Measurements from ENCODE around the gene CC2D1A.

DNA sequence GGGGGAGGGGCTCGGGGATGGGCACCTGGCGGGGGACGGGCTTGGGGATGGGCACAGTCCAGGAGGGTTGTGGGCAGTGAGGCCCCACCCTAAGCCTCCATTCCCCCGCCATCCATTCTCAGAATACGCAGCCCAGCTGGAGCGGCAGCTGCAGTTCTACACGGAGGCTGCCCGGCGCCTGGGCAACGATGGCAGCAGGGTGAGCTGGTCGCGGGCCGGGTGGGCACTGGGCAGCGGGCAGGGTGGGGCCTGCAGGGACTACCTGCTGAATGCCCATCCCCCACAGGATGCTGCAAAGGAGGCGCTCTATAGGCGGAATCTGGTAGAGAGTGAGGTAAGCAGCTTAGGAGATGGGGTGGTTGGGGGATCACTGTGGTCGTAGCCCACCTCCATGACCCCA, 24.0 kb downstream of the CC2D1A start:
- TF ChIP-seq, protein P1, sequence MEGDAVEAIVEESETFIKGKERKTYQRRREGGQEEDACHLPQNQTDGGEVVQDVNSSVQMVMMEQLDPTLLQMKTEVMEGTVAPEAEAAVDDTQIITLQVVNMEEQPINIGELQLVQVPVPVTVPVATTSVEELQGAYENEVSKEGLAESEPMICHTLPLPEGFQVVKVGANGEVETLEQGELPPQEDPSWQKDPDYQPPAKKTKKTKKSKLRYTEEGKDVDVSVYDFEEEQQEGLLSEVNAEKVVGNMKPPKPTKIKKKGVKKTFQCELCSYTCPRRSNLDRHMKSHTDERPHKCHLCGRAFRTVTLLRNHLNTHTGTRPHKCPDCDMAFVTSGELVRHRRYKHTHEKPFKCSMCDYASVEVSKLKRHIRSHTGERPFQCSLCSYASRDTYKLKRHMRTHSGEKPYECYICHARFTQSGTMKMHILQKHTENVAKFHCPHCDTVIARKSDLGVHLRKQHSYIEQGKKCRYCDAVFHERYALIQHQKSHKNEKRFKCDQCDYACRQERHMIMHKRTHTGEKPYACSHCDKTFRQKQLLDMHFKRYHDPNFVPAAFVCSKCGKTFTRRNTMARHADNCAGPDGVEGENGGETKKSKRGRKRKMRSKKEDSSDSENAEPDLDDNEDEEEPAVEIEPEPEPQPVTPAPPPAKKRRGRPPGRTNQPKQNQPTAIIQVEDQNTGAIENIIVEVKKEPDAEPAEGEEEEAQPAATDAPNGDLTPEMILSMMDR (IDR thresholded peaks at IDR 0.05), result no peak
- TF ChIP-seq GABPA (IDR thresholded peaks at IDR 0.05; ENCODE audit: low read depth) (no peak), RAD21 (IDR thresholded peaks at IDR 0.05; ENCODE audit: low read length) (no peak), ELF1 (IDR thresholded peaks at IDR 0.05) (no peak), FOXM1 (IDR thresholded peaks at IDR 0.05; ENCODE audit: low read depth) (no peak), NRF1 (IDR thresholded peaks at IDR 0.05; ENCODE audit: low read depth, low read length) (no peak)
- TF ChIP-seq, protein P2, sequence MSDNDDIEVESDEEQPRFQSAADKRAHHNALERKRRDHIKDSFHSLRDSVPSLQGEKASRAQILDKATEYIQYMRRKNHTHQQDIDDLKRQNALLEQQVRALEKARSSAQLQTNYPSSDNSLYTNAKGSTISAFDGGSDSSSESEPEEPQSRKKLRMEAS (IDR thresholded peaks at IDR 0.05; ENCODE audit: low read depth), result no peak
